ENCODE measurements around the gene PRR16.

PRR16 gene

GRCh38 chr5:120529386-120529785 lies 65.3 kb downstream of the PRR16 start:
- DNase-seq (ENCODE audit: low read depth in 1 of 2, low spot score in 1 of 2) = no peak
- Histone ChIP-seq H3K4me3 (replicated peaks; ENCODE audit: insufficient read depth, low read length) (no peak overlapping the region), H3K27ac (replicated peaks) (no peak overlapping the region), H3K27me3 (ENCODE audit: insufficient read depth, poor library complexity, severe bottlenecking) (no peaks in the 10 kb centered on the region)
- no peak for TF ChIP-seq GABPA (IDR thresholded peaks at IDR 0.05; ENCODE audit: low read depth)
- TF ChIP-seq SPI1 (IDR thresholded peaks at IDR 0.05; ENCODE audit: borderline replicate concordance, low read depth) = no peak
- no peak for TF ChIP-seq REST (IDR thresholded peaks at IDR 0.05; ENCODE audit: insufficient replicate concordance, low read depth)
- no peak for TF ChIP-seq POLR2AphosphoS5 (IDR thresholded peaks at IDR 0.05; ENCODE audit: low read depth)
- no peak for TF ChIP-seq CTCF (IDR thresholded peaks at IDR 0.05; ENCODE audit: insufficient read depth, low read length)

GRCh38 chr5:120531215-120531614 lies 67.1 kb downstream of the PRR16 start:
- Histone ChIP-seq H3K4me3 (replicated peaks; ENCODE audit: insufficient read depth, low read length) (no peak overlapping the region), H3K27me3 (ENCODE audit: insufficient read depth, poor library complexity, severe bottlenecking) (no peaks in the 10 kb centered on the region), H3K27ac (replicated peaks) (no peak overlapping the region)
- no peak for TF ChIP-seq SPI1 (IDR thresholded peaks at IDR 0.05; ENCODE audit: borderline replicate concordance, low read depth)
- no peak for TF ChIP-seq CTCF (IDR thresholded peaks at IDR 0.05; ENCODE audit: insufficient read depth, low read length)
- no peak for TF ChIP-seq POLR2AphosphoS5 (IDR thresholded peaks at IDR 0.05; ENCODE audit: low read depth)
- no peak for TF ChIP-seq REST (IDR thresholded peaks at IDR 0.05; ENCODE audit: insufficient replicate concordance, low read depth)
- TF ChIP-seq GABPA (IDR thresholded peaks at IDR 0.05; ENCODE audit: low read depth) = no peak
- DNase-seq (ENCODE audit: low read depth in 1 of 2, low spot score in 1 of 2) = no peak

GRCh38 chr5:120532835-120533234 lies 68.7 kb downstream of the PRR16 start:
- H3K27ac ChIP-seq (replicated peaks) = no peak overlapping the region
- no peak for TF ChIP-seq CTCF (IDR thresholded peaks at IDR 0.05; ENCODE audit: insufficient read depth, low read length)
- TF ChIP-seq POLR2AphosphoS5 (IDR thresholded peaks at IDR 0.05; ENCODE audit: low read depth) = no peak
- no peak for TF ChIP-seq REST (IDR thresholded peaks at IDR 0.05; ENCODE audit: insufficient replicate concordance, low read depth)
- no peak for TF ChIP-seq SPI1 (IDR thresholded peaks at IDR 0.05; ENCODE audit: borderline replicate concordance, low read depth)
- TF ChIP-seq GABPA (IDR thresholded peaks at IDR 0.05; ENCODE audit: low read depth) = no peak
- DNase-seq (ENCODE audit: low read depth in 1 of 2, low spot score in 1 of 2) = no peak
- H3K27me3 ChIP-seq (ENCODE audit: insufficient read depth, poor library complexity, severe bottlenecking) = no peaks in the 10 kb centered on the region
- H3K4me3 ChIP-seq (replicated peaks; ENCODE audit: insufficient read depth, low read length) = no peak overlapping the region
